ENCODE data around the gene CTDSPL.

DNA sequence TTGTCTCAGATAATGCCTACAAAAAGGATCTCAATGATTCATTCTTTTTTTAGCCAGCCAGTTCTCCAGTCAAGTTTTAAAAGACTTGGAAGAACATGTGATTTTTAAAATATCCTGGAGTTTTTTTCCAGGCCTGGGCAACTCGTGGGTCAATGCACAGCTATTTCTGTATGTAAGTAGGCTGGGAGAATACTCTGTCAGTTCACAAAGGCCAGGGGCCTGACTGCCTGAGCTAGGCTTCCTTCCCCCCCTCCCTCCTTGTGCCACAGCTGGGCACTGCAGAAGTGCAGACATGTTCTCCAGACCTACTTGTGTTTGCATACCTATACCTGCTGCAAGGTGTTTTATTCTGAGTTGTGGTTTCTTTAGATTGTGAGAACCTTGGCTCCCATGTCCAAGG lies 43.7 kb downstream of the CTDSPL start:
- no peak for TF ChIP-seq POLR2AphosphoS5 (IDR thresholded peaks at IDR 0.05)
- TF ChIP-seq EP300 (IDR thresholded peaks at IDR 0.05), result no peak
